NOMO-1 treated with DMSO at 0.1 percent for 48 hours (cell line): Measurements from ENCODE around the gene SRF.
"Not testable (repeated sequence)": the region's sequence is repeated elsewhere in the genome, so short reads cannot be mapped to it uniquely, and the experiment has no call there.

Experiments
- DNase-seq: peaks from one replicate; lab custom pipeline; 2025; ENCODE audit not compliant: unreplicated experiment; lab: John Stamatoyannopoulos, UW

The SRF gene

DNA sequence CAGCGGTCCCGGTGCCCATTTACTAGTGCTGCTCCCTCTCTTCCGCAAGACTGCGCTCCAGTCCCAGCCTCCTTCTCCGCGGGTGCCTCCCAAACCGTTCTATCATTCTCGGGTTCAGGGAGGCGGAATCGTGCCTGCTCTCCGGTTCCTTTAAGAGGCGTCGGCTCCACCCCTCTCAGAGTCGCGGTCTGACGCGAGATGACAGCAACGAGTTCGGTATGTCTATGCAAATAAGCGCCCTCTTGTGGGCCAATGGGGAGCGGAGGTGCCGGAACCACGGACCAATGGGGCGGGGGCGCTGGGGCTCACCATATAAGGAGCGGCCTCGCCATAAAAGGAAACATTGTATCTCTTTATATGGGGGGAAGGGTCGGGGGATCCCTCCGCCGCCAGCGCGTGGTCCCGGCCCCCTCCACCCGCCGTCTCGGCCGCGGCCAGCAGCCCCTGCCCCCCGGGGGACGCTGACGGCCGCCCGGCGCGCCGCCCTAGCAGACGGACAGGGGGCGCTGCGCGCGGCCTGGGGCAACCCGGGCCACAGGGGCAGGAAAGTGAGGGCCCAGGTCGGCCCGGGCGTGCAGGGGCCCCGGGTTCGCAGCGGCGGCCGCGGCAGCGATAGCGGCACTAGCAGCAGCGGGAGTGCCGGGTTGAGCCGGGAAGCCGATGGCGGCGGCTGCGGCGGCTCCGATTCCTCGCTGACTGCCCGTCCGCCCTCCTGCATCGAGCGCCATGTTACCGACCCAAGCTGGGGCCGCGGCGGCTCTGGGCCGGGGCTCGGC lies at the start of gene SRF:
SRF (plus strand) TSS at position 339 of the 776 bp plus-strand sequence; CDS start at position 727, 388 bp downstream.
- peak; percentile 100 for DNase-seq

DNA sequence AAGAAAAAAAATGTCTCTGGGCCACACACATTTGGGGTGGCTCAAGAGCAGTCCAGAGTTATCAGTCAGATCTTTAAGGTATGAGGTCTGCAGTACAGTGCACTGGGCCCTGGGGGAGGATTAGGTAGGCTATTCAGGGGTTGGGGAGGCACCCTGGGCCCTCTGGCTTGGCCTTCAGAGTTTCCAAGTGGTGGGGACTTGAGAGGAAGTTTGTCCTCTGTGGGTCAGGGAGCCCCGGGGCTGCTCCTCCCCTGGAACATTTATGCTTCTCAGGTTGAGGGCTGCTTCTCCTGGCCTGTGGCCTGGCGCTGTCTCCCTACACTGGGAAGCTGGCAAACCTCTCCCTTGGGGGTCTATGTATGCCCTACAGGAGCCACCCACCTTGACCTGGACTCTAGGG lies 48.9 kb upstream of the SRF start:
- DNase-seq = no peak

DNA sequence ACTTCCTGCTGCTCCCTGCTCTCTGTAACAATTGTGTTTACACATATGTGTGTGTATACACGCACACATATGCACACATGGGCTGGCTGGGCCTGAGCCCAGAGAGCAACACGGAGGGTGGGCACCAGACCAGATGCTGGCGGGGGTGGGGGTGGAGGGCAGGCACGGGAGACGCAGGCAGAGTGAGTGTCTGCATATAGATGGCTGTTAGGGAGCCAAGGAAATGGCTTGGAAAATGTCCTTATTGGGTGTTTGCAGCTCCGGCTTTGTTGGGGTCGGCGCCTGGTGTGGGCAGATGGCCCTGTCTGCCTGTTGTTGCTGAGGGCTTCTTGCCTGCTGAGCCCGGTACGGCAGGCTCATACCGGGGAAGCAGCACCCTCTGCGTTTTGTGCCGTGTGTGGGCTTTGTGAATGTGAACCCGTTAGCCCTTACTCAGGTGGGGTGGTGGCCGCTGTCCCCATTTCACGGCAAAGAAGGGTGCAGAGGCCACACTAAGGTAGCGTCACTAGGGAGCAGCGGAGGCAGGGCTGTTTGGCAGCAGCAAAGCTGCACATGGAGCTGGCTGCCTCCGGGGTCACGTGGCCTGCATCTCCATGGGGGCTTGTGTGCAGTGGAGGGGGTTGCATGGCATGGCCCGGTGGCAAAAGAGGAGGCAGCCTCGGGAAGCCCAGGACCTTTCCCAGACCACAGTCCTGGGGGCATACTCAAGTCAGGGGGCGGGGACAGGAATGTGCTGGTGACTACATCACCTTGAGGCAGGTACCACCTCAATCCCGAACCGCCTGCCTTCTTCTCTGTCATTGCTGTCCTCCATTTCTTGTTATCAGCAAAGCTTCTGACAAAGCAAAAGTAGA lies 47.4 kb upstream of the SRF start:
- DNase-seq = no peak

DNA sequence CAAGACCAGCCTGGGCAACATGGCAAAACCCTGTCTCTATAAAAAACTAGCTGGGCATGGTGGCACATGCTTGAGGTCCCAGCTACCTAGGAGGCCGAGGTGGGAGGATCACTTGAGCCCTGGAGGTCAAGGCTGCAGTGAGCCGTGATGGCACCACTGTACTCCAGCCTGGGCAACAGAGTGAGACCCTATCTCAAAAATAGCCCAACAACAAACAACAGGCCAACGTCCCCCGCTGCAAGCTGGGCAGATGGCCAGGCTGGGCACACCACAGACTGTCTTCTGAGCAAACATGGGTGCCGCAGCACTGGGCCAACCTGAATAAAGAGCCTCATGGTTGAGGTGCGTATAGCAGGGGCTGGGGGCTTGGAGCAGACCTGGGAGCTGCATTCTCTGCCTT lies 46.6 kb upstream of the SRF start:
- DNase-seq = no peak

DNA sequence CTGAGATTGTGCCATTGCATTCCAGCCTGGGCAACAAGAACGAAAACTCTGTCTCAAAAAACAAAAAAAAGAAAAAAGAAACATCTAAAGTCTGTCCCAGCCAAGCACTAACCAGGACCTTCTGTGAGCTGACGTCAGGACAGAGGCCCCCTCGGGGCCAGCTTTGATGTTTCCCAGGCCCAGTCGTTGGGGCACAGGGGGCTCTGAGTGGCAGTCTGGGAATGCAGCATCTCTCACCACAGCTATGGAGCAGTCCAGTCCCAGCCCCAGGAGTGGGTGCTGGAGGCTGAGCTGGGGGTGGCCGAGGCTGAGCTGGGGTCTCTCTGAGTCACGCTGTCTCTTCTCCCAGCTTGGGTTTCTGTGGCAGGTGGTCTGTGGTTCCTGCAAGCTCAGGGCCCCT lies 46.0 kb upstream of the SRF start:
- no peak for DNase-seq

DNA sequence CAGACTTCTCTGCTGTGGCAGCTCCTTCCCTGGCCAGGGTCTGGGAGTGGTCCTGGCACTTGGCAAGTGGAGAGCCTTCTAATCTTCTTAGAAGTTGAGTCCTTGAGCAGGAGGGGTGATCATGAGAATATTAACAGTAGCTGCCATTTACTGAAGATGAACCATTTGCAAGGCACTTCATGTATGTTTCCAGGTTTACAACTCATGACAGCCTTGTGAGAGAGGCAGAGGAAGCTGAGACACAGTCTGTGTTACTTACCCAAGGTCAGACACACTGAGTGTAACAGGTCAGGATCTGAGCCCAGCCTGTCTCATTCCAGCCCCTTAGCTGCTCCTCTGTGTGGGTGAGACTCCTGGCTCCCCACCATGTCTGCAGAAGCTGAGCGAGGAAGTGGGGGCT lies 45.5 kb upstream of the SRF start:
- no peak for DNase-seq

DNA sequence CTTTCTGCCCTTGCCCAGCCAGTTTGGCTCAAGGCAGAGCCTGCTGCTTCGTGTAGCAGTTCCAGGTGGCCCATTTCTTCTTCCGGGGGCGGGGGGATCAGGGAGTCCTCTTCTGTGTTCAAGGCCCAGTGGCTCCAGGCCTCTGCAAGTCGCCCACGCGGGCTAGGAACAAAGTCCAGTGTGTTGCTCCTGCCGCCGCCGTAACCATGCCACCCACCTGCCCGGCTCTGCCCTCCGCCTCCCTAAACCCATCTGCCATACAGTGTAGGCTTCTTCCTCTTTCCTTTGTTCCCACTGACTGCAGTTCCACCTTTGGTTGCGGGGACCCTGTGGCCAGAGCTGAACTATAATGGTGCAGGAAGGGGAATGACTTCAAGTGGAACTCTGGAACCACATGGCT lies 43.9 kb upstream of the SRF start:
- peak; percentile 3 for DNase-seq

DNA sequence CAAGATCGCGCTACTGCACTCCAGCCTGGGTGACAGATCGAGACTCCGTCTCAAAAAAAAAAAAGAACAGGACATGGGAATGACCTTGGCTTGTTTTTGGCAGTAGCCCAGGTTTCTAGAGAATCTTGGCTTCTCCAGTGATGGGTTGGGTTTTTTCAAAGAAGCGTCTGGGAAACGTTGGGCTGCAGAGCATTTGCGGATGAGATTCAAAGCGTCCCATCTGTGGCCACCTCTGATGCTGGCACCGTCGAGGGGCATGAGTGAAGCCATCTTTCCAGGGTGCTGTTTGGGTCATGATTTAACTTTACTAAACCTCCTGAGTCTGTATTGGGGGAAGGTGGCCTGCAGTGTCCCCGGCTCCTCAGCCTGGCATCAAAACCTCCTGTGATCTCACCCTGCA lies 43.2 kb upstream of the SRF start:
- DNase-seq = no peak

DNA sequence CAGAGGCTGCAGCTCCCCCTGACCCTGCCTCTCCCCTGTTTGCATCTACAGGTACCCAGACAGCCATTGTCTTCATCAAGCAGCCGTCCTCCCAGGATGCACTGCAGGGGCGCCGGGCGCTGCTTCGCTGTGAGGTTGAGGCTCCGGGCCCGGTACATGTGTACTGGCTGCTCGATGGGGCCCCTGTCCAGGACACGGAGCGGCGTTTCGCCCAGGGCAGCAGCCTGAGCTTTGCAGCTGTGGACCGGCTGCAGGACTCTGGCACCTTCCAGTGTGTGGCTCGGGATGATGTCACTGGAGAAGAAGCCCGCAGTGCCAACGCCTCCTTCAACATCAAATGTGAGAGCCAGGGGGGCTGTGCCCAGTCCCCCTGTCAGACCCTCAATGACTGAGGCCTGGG lies 42.1 kb upstream of the SRF start:
- DNase-seq = no peak

DNA sequence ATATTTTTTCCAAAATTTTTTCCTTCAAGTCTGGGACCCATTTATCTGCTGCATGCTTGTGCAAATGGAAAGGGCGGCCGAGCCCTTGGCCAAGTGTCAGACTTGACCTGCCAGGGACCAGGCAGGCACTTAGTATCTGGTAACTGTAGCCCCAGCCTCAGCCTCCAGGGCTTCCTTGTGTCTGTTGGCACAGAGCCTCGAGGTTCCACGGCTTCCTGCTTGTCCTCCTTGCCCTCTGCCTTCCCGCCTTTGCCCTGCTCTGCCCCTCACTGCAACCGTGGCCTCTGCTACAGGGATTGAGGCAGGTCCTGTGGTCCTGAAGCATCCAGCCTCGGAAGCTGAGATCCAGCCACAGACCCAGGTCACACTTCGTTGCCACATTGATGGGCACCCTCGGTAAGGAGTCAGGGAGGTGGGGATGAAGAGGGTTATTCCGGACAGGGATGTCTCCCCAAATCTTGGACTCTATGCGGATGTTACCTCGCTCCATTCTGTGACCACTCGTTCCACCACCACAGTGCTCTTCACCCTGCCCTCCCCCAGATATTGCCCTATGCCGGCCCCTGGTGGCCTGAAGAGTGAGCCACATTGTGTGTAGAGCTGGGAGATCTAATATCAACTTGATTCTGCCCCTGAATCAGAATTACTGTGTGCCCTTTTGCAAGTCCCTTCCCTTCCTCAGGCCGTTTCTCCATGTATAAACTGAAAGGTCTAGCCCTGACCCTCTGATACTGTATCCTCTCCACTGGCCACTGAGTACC lies 41.5 kb upstream of the SRF start:
- DNase-seq = no peak

DNA sequence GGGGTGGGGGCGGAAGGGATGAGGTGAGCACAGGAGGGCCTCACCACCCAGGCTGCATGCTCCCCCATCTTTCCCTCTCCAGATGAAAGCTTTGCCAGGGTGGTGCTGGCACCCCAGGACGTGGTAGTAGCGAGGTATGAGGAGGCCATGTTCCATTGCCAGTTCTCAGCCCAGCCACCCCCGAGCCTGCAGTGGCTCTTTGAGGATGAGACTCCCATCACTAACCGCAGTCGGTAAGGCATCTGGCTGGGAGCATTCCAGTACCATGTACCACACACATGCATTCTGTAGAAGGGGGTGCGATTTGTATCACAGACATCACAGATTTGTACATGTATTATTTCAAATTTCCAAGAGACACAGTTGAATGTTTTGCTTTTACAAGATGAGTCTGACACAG lies 40.6 kb upstream of the SRF start:
- no peak for DNase-seq

DNA sequence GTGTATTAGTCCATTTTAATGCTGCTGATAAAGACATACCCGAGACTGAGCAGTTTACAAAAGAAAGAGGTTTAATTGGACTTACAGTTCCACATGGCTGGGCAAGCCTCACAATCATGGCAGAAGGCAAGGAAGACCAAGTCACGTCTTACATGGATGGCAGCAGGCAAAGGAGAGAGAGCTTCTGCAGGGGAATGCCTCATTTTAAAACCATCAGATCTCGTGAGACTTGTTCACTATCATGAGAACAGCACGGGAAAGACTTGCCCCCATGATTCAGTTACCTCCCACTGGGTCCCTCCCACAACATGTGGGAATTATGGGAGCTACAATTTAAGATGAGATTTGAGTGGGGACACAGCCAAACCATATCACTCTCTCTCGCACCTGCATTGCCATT lies 39.7 kb upstream of the SRF start:
- not testable (repeated sequence) for DNase-seq

DNA sequence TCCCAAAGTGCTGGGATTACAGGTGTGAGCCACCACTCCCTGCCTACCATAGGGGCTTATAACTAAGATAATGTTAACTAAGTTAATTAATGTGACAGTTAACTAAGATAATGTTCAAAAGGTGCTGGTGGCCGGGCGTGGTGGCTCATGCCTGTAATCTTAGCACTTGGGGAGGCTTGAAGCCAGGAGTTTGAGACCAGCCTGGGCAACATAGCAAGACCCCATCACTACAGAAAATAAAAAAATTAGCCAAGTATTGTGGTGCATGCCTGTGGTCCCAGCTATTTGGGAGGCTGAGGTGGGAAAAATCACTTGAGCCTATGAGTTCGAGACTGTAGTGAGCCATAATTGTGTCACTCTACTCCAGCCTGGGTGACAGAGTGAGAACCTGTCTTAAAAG lies 32.8 kb upstream of the SRF start:
- DNase-seq = no peak

DNA sequence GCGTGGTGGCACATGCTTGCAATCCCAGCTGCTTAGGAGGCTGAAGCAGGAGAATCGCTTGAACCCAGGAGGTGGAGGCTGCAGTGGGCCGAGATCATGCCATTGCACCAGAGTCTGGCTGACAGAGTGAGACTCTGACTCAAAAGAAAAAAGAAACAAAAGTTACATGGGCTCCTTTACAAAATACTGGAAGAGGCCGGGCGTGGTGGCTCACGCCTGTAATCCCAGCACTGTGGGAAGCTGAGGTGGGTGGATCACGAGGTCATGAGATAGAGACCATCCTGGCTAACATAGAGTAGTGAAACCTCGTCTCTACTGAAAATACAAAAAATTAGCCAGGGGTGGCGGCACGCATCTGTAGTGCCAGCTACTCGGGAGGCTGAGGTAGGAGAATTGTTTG lies 31.1 kb upstream of the SRF start:
- DNase-seq = not testable (repeated sequence)

DNA sequence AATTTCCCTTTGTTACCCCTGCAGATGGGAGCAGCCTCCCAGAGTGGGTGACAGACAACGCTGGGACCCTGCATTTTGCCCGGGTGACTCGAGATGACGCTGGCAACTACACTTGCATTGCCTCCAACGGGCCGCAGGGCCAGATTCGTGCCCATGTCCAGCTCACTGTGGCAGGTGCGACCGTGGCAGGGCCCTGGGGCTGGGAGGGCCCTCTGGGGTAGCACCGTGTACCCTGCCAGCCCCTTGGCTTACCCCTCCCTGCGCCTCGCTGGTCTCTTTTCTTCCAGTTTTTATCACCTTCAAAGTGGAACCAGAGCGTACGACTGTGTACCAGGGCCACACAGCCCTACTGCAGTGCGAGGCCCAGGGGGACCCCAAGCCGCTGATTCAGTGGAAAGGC lies 29.4 kb upstream of the SRF start:
- DNase-seq = no peak

DNA sequence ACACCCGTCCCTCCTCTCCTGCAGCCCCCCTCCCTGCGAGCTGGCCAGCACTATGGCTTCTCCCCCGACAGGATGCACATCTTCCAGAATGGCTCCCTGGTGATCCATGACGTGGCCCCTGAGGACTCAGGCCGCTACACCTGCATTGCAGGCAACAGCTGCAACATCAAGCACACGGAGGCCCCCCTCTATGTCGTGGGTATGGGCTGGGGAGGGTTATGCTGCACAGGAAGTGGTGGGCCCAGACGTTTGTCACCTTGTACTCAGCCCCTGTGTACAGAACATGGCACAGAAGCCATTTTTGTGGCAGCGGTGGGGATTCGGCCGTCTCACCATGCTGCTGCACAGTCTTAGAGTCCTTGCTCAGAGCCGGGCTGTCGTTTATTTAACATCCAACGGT lies 29.0 kb upstream of the SRF start:
- no peak for DNase-seq

DNA sequence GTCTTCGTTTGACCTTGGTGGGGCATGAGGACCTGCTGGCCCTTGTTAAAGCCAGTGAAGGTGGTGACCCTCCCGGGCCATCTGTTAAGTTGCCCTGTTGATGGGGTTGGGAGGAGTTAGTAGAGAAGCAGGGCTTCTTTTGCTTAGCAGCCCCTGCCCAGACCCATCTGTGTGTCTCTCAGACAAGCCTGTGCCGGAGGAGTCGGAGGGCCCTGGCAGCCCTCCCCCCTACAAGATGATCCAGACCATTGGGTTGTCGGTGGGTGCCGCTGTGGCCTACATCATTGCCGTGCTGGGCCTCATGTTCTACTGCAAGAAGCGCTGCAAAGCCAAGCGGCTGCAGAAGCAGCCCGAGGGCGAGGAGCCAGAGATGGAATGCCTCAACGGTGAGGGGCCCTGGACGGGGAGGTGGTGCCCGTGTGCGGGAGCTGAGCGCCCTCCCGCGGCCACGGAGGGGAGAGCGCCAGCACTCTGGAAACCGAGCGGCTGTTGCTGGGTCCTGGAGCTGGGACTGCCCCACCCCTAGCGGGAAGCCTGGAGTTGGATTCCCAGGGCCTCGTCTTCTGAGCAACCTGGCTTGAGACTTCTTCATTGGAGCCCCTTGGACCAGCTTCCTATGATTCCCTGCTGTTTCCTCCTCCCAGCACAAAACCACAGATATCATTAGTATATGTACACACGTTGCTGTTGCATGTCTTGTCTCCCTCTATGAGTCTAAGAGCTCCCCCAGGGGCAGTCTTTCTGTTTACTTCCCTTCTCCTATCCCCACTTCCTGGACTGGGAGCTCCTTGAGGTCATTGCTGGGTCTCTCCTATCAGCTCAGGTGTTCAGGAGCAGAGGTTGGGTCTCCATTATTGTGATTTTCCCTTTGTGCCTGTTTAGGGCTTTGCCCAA lies 27.6 kb upstream of the SRF start:
- peak; percentile 70 for DNase-seq

DNA sequence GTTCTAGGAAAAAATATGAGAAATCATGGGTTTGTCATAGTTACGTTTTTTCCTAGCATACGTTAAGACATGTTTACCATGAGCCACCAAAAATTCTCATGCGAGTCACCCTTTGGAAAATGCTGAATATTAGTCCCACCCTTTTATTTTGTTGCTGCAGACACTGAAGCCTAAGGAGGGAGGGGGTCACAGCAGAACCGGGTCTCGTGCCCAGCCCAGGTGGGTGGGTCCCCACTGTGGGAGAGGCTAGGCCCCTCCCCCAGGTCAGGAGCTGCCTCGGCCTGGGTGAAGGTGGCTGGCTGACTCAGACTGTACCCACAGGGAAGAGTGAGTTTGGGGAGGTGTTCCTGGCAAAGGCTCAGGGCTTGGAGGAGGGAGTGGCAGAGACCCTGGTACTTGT lies 26.2 kb upstream of the SRF start:
- no peak for DNase-seq

DNA sequence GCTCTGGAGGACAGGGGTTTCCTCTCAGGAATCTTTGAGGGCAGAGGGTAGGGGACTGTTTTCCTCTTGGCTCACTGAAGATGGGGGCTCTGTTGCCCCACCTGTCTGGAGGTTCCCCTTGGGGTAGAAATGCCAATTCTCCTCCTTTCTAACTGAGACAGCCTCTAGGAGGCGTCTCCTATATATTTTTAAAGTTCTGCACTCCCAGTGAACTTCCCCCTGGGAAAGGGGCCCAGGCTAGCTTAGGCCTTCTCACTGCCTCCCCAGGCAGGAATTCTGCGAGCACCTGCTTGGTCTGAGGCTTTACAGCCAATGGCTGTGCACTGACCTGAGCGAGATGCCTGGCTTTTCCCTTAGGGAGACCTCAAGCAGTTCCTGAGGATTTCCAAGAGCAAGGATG lies 24.8 kb upstream of the SRF start:
- no peak for DNase-seq
